Gastrocnemius medialis (tissue), 4 donors: ENCODE results near the gene IGFL4.

Source experiments
- POLR2A ChIP-seq, 2 donors: fragments of 450-650 bp; IDR thresholded peaks; one replicate each; pipeline ENCODE4 v1.6.1; 2017; ENCODE audit warnings: antibody characterized with exemption in 2 of 2, mild to moderate bottlenecking in 2 of 2, moderate library complexity in 2 of 2
- TF ChIP-seq, protein P1 (sequence below), 5 experiments: fragments of 450-650 bp in 3 of 5; fragments of 200-600 bp in 2 of 5; sonication (generic) in 2 of 5; IDR thresholded peaks in 4 of 5; conservative IDR thresholded peaks in 1 of 5; 1 replicate in 4 of 5; 2 replicates in 1 of 5; pipeline ENCODE4 v1.5.1; 2016 to 2019; ENCODE audit warnings: antibody characterized with exemption in 5 of 5, mild to moderate bottlenecking in 3 of 5, moderate library complexity in 3 of 5

DNA sequence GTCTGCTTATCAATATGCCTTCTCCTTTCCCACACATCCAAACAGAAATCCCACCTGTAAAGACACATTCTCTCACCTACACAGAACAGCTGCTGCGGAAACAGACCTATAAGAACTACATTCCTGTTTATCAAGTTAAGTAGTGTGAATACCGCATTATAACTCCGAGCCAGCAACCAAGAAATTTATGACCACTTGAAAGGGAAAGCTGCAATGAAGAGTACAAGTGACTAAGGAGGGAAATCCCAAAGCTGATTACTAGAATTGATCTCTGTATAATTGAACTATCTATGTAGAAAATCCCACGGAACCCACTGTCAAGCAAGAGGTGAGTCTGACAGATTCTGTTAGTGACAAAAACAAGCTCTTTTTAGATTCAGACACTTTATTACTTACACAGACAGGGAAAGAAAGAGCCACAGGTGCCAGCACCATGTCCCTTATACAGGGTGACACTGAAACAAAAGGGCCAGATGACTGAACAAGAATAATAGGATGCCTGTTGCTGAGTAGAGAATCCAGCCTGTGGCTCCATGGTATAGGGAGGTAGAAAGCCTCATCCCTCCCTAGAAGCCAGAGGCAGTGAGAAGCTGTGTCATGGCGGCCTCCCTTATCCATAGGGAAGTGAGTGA lies 1.6 kb upstream of the IGFL4 start:
- TF ChIP-seq, protein P1, sequence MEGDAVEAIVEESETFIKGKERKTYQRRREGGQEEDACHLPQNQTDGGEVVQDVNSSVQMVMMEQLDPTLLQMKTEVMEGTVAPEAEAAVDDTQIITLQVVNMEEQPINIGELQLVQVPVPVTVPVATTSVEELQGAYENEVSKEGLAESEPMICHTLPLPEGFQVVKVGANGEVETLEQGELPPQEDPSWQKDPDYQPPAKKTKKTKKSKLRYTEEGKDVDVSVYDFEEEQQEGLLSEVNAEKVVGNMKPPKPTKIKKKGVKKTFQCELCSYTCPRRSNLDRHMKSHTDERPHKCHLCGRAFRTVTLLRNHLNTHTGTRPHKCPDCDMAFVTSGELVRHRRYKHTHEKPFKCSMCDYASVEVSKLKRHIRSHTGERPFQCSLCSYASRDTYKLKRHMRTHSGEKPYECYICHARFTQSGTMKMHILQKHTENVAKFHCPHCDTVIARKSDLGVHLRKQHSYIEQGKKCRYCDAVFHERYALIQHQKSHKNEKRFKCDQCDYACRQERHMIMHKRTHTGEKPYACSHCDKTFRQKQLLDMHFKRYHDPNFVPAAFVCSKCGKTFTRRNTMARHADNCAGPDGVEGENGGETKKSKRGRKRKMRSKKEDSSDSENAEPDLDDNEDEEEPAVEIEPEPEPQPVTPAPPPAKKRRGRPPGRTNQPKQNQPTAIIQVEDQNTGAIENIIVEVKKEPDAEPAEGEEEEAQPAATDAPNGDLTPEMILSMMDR (IDR thresholded peaks at IDR 0.05 in 4 of 5, conservative IDR thresholded peaks at IDR 0.05 in 1 of 5) = no peak
- TF ChIP-seq POLR2A (IDR thresholded peaks at IDR 0.05) = no peak
